CD4-positive, alpha-beta T cell treated with Interferon alpha-2 for 1 hour (primary cell): ENCODE data around the gene ATAD3B.
A peak's percentile ranks its signal among the peaks of the same experiment; 100 is the strongest.
"Not testable (repeated sequence)": the region's sequence is repeated elsewhere in the genome, so short reads cannot be mapped to it uniquely, and the experiment has no call there.

Experiments
- DNase-seq, 2 donors: peaks; one replicate each; pipeline ENCODE4 v3.0.0-alpha.2; 2020 to 2022

The ATAD3B gene

DNA sequence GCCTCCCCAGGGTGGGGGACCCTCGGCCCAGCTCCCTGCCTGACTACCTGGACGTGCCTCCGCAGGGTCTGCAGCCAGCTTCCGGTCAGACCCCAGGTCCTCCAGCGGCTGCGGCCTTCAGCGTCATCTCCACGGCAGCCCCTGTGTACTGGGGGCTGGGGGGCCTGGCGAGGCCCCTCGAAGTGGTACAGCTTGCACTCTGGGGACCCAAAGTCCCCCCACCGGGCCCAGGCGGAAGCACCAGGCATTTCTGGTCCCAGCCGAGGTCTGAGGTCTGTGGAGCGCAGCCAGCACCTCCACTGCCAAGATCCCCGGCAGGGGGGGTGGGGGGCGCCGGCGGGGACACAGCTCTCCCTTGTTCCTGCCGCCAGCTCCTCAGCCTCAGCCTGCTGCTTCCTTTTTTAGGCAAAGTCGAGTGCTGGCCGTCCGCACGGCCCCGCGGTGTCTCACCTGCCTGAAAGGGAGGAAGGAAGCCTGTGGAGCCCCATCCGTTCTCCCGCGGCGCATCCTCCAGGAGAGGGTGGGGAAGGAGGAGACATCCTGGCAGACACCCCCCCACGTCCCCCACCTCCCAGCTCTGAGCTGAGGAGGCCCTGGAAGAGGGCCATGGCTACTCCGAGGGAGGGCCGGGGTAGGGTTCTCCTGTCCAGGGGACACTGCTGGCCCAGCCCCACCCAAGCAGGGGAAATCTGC is 37.3 kb upstream of the ATAD3B start:
- no peak for DNase-seq

DNA sequence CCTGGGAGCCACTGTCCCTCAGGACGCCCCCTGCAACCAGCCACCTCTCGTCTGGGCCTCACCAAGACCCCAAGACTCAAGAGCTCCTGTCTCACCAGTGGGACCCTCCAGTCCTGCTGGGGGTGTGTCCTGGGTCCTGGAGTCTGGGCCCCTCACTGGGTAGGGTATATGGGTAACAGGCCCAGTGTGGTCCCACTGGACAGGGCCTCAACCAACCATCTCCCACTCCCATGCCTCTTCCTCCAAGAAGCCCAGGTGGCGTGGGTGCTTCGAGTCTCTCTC is 36.8 kb upstream of the ATAD3B start:
- no peak for DNase-seq

DNA sequence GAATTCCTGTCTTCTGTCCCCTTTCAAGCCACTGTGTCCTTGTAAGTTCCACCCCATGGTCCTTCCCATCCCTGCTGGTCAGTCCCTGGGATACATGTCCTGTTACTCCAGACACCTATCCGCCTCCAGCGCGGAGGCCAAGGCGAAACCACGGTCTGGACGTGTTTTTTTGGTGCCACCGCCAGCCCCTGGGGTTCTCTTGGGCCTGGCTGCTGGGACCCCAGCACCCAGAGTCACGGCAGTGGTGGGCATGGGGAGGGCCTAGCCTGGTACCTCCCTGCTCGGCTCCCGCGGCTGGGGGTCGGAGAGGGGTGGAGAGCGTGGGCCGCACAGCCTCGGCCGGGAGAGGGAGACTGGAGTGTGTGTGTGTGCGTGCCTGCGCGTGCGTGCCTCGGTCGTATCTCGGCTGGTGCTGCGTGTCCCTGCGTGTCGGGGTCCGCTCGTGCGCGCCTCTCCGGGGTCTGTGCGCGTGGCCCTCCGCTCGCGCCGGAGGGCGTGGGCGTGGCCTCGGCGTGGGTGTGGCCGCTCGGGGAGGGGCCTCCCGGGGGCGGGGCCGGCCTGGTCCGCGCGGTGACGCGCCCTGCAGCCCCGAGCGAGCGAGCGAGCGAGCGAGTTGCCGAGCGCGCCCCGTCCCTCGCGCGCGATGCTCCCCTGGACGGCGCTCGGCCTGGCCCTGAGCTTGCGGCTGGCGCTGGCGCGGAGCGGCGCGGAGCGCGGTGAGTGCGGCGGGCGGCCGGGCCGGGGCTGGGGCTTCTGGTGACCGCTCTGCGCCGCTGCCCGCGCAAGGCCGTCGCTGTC is 36.3 kb upstream of the ATAD3B start, which contains the start of gene VWA1:
TSS of gene VWA1 (plus strand) at position 585 of the 798 bp plus-strand sequence. CDS start at position 644, 59 bp downstream.
- peak; percentile 45 to 66 for DNase-seq

DNA sequence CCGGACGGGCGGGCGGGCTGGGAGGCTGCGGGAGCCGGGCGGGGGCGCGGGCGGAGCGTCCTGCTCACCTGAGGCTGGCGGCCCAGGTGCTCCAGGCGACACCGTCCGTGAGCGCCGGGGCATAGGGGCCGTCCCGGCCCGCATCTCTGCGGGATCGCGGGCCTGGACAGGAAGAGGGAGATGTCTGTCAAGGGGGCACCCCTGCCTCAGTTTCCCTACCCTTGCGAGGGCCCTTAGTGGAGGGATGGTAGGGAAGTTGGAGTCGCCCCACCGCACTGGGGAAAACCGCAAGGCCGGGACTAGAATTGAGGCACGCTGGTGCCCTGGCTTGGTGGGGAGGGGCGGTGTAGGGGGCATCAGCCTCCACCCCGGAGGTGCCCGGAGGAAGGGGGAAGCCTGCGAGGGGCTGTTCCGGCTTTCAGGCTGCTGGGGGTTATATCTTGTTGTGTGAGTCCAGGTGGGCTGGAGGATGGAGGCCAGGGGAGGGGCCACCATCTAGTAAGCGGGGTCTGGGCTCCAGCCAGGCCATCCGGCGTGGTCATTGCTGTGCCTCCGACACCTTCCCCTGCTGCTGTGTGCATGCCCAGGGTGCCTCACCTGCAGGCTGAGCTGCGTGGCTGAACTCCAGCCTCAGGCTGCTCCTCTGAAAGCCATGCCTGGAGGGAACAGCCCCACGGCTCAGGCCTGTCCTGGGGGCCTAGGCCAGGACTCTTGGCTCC is 35.5 kb upstream of the ATAD3B start:
- DNase-seq, result no peak

DNA sequence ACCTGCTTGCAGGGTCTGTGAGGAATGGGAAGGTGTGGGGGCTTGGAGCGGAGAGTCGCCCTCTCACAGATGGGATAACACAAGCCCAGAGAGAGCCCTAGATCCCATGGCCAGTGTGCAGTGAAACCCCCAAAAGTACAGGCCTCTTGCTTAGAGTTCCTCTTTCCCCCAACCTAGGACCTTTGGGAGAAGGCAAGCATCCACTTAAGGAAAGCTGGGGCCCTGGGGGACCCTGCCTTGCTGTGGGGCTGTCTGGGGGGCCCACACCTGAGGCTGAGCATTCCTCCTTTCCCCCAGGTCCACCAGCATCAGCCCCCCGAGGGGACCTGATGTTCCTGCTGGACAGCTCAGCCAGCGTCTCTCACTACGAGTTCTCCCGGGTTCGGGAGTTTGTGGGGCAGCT is 34.9 kb upstream of the ATAD3B start:
- DNase-seq, result no peak

DNA sequence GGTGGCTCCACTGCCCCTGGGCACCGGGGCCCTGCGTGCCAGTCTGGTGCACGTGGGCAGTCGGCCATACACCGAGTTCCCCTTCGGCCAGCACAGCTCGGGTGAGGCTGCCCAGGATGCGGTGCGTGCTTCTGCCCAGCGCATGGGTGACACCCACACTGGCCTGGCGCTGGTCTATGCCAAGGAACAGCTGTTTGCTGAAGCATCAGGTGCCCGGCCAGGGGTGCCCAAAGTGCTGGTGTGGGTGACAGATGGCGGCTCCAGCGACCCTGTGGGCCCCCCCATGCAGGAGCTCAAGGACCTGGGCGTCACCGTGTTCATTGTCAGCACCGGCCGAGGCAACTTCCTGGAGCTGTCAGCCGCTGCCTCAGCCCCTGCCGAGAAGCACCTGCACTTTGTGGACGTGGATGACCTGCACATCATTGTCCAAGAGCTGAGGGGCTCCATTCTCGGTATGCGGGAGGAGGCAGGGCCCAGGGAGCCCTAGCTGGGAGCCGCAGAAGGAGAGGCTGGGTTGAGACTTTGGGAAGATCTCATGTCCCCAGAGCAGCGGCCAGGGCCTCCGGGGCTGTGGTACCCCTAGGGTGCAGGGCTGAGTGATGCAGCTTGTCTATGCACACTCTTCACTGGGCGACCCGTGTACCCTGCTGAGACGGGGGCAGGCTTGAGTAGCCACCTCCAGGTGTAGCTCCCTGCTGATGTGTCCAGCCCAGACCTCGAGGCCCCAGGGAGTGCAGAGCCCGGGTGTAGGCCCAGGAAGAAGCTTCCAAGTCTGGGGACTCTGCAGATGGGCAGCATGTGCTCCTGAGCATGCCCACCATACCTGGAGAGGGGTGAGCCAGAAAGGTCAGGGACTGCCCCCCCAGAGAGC is 34.3 kb upstream of the ATAD3B start:
- no peak for DNase-seq

DNA sequence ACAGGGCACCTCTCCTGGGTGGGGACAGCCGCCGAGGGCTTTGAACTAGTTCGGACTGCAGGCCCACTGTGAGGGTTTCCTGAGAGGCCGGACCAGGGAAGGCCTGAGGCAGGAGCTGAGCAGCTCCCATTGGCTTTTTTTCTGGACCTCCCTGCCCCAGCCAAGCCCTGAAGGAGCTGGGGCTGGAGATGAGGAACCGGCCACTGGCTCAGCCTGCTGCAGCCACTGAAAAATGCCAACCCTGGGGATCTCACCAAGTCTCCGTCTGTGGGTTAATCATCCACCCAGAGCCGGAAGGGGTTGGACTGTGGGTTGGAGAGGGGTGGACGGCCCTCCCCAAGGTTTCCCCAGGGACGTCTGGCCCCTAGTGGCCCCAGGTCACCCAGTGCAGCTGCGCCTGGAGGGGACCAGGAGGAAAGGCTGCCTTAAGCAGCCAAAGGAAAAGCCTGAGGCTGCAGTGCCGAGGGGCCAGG is 33.6 kb upstream of the ATAD3B start:
- no peak for DNase-seq

DNA sequence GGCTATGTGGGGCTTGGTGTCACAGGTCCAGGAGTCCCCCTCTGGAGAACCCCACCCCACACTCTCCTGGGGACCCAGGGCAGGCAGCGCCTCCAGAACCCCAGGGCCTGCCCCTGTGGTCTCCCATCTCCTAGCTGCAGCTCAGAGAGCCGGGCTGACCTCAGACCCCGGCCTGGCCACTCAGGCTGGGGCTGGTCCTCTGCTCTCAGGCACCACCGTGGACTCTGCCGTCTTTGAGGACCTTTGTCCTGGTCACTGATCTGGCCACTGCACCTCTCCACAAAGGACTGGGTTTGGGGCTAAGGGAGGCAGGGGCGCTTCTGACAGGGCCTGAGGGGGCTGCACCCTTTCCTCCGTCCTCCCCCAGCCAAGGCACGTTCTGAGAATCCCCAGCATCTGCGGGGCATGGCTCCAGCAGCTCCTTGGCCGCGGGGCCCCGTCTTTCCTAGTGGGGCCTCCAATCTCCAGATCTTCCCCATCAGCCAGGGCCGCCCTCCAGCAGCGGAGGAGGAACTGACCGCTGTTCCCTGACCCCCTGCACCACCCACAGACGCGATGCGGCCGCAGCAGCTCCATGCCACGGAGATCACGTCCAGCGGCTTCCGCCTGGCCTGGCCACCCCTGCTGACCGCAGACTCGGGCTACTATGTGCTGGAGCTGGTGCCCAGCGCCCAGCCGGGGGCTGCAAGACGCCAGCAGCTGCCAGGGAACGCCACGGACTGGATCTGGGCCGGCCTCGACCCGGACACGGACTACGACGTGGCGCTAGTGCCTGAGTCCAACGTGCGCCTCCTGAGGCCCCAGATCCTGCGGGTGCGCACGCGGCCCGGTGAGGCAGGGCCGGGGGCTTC is 32.8 kb upstream of the ATAD3B start:
- no peak for DNase-seq

DNA sequence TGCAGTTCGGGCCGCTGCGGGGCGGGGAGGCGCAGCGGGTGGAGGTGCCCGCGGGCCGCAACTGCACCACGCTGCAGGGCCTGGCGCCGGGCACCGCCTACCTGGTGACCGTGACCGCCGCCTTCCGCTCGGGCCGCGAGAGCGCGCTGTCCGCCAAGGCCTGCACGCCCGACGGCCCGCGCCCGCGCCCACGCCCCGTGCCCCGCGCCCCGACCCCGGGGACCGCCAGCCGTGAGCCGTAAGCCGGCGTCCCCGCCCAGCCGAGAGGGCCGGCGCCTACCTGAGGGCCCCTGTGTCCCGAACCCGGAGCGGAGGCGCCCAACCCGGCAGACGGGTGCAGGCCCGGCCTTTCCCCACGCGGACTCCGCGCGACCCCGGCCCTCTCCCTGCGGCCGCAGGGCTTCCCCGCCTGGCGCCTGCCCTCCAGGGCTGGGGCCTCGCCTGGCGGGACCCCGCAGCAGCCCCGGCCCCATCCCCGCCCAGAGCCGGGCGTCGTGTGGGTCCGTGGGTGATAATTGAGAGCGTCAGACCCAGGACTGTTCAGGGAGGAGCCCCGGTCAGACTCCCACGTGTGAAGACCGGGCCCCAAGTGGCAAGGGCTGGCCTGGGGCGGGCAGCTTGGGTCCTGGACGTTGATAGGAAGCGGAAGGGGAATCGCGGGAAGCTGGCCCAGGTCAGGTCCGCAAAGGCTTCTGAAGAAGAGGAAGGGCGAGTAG is 31.9 kb upstream of the ATAD3B start:
- no peak for DNase-seq

DNA sequence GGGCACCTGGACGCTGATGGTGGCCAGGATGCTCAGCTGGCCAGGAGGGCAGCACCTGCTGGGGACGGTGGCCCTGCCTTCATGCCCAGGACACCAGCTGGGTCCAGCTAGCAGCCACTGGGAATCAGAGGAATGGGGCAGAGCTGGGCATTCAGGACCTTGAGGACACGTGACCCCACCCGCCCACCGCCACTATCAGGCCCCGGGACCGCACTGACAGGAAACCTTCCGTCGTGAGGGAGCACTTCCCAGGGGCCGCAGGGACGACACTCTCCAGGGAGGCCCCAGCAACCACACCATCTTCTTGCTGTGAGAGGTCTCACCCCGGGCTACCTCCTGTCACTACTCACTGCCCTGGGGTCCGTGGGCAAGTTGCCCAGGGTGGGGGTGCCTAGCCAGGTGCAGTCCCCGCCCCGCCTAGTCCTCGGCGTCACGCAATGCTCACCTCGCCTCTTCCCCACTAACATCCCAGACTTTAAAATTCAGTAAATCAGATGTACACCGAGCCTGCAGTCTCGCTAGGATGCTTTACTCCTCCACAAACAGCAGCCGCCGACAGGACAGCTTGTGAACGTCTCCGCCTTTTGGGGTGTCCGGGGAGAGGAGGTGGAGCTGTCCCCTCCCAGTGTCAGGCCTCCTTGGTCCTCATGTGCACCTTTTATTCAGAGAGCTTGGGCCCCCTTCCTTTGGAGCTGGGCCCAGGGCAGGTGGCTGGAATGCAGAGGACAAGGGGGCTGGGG is 31.1 kb upstream of the ATAD3B start:
- no peak for DNase-seq

DNA sequence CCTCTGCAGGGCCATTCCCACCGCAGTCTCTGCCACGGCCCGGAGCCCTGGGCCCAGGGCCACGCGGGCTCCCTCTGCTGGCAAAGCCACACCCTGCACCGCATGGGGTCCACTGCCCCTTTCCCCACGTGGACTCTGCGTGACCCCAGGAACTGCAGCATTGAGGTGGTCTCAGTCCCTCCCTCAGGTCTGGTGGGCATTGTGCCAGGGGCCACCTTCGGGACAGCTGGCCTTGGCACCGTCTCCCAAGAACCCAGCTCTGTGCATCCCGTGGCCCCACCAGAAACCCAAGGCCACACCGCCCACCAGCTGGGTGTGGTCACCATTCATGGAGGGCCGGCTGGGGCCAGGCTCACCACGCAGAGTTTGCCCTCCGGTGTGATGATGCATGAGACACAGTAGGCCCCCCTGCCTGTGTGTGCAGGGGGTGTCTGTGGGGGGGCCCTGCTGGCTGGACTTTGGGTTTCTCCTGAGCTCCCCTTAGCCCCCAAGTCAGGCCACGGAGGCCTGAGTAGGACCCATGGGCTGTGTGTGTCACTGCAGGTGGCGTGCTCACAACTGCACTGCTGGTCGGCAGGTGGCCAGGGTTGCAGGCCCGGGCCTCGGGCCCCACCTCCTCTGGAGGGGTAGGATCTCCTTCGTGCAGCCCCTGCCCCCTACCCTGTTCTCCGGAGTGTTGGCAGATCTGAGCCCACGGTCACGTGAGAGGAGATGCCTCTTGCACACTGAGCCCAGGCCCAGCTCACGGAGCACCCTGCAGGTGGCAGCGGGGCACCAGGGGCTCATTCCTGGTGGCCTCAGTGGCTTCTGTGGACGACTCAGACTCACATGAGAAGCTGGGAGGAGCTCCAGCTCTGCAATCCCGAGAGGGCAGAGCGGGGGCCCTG is 30.3 kb upstream of the ATAD3B start:
- peak; percentile 30 to 50 for DNase-seq

DNA sequence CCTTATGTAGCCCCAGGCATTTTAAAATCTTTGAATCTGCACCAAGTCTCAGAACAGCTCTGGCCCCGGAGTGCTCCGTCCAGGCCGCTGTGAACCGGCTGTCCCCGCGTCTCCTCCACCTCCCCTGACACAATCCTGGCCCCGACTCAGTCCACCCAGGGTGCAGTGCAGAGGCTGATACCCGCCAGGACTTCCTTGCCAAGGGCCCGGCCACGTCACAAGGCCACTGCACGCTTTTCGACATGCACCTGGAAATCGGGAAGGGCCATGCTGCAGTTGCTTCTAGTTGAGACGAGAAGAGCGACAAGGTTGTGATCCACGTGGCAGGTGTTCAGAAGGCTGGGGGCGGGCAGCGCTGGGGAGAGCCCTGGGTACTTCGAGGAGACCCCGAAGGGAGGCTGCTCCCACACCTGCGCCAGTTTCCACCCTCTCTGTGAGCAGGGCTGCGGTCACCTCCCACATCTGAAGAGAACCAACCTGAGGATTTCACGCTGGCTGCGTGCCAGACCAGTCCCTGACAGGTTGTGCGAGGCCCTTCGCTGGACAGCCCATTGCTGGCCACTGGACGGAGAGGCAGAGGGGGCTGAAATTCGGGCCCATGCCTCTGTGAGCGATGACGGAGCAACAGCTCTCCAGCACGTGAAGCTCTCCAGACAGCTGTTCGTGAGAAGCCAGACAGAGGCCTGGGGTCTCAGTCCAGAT is 29.3 kb upstream of the ATAD3B start:
- DNase-seq, result no peak

DNA sequence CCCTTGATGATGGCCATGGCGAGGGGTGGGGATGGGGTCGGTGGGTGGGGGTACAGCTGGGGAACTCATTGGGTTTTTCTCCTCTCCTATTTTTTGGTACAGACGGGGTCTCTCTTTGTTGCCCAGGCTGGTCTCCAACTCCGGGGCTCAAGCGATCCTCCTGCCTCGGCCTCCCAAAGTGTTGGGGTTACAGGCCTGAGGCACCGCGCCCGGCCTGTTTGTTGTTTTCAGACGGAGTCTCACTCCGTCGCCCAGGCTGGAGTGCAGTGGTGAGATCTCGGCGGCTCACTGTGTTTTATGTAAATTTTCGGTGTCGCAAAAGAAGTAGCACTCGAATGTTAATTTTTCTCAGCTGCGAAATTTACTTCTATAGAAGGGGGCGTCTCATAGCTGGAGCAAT is 24.9 kb upstream of the ATAD3B start:
- not testable (repeated sequence) for DNase-seq

DNA sequence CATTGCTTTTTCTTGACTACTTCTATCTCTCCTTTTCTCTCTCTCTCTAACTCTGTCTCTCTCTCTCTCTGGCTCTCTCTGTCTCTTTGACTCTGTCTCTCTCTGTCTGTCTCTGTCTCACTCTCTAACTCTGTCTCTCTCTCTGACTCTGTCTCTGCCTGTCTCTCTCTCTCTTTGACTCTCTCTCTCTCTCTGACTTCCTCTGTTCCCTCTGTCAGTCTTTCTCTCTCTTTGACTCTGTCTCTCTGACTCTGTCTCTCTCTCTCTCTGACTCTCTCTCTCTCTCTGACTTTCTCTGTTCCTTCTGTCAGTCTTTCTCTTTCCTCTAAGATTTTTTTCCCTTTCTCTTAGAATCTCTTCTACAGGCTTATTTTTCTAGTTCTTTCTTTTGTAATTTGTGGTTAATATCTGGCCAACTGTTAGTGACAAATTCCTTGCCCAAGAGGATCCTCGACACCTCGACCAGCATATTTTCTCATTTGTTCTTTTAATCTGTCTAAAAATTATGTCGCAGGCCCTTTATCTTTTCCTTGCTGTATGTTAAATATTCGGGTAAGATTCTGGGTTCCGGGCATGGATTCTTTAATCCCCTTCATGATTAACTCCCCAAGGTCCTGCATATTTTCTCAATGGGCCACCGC is 22.3 kb upstream of the ATAD3B start, which contains the start of gene ATAD3C:
TSS of gene ATAD3C (plus strand) at position 591 of the 641 bp plus-strand sequence. CDS start 995 bp downstream, outside the sequence.
- DNase-seq, result no peak

DNA sequence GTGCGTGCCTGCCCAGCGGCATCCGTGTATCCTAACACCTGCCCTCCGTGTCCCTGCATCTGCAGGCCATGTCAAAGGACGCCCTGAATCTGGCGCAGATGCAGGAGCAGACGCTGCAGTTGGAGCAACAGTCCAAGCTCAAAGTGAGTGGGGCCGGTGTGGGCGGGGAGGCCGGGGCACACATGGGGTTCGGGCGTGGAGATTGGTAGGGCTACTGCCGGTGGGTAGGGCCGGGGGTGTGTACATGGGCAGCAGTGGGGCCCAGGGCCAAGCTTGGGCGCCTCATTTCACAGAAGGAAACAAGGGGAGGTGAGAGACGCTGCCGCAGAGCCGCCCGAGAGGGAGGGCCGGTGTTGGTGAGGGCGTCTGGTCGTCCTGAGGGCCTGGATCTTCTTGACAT is 20.9 kb upstream of the ATAD3B start:
- DNase-seq, result not testable (repeated sequence)

DNA sequence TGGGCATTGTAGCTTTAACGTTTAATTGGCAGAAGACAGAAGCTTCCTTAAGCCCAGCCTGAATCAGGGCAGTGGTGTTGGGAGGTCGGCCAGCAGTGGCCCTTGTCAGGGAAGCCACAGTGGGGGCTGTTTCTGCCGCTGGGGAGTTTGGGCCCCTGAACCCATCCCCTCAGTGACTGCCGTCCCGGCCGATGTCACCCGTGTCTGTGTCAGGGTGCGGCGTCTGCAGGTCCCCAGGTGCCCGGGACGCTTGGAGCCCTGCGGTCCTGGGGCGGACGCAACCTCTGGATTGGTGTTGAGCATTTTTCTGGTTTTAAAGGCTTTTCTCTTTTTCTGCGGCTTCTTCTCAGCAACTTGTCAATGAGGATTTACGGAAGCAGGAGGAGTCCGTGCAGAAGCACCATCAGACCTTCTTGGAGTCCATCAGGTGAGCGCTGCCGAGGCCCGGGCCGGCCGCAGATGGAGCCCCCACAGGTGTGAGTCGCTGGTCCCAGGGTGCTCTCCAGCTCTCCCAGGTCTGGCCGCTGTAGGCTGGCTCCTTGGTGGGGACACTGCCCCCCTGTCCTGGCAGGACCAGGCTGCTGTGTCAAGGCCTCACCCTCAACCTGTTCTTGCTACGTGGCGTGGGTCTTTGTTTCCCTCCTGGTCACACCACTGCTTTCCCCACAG is 19.7 kb upstream of the ATAD3B start:
- DNase-seq, result no peak

DNA sequence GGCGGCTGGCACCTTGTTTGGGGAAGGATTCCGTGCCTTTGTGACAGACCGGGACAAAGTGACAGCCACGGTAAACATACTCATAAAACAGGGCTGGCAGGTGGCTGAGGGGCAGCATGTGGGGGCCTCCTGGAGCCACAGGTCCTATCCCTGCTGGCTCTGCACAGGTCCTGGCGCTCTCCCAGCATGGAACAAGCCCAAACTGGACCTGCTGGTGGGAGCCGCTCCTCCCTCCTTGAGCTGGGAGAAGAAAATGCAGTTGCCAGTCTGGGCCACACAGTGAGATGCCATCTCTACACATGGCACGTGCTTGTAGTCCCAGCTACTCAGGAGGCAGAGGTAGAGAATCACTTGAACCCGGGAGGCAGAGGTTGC is 19.2 kb upstream of the ATAD3B start:
- DNase-seq, result not testable (repeated sequence)
